Measurements from ENCODE around the gene PIK3CB. TPM values are rescaled to one million over a fixed set of nuclear protein-coding genes. Genes with fewer than 3 reads are reported as not detected.

The PIK3CB gene
- total and polyA plus RNA-seq, 2 experiments from 2014 or later, result 8.1 to 12.6 TPM

GRCh38 chr3:138771585-138771984 lies 63.1 kb downstream of the PIK3CB start:
- H3K36me3 ChIP-seq, result no peaks in the 10 kb centered on the region
- no peaks in the 10 kb centered on the region for H3K27me3 ChIP-seq
- no peak overlapping the region for H3K27ac ChIP-seq
- no peak overlapping the region for H3K4me3 ChIP-seq
- peaks cover 6% of the 10 kb centered on the region for H3K4me1 ChIP-seq (ENCODE audit: low read depth)
- no peaks in the 10 kb centered on the region for H3K9me3 ChIP-seq (ENCODE audit: low read depth)
- TF ChIP-seq CTCF (IDR thresholded peaks at IDR 0.05; ENCODE audit: low read depth, low read length), result no peak
- no peak for DNase-seq (ENCODE audit: low read depth in 1 of 2, low spot score in 1 of 2)

GRCh38 chr3:138769616-138770015 lies 65.1 kb downstream of the PIK3CB start:
- no peak for TF ChIP-seq CTCF (IDR thresholded peaks at IDR 0.05; ENCODE audit: low read depth, low read length)
- no peak for DNase-seq (ENCODE audit: low read depth in 1 of 2, low spot score in 1 of 2)
- Histone ChIP-seq H3K4me3 (no peak overlapping the region), H3K36me3 (no peaks in the 10 kb centered on the region), H3K9me3 (ENCODE audit: low read depth) (no peaks in the 10 kb centered on the region), H3K4me1 (ENCODE audit: low read depth) (peaks cover 1% of the 10 kb centered on the region), H3K27ac (no peak overlapping the region), H3K27me3 (no peaks in the 10 kb centered on the region)

- H3K27me3 ChIP-seq, result no peaks in the 10 kb centered on the region
- H3K9me3 ChIP-seq (ENCODE audit: low read depth), result no peaks in the 10 kb centered on the region
- H3K36me3 ChIP-seq, result no peaks in the 10 kb centered on the region
- DNase-seq (ENCODE audit: low read depth in 1 of 2, low spot score in 1 of 2), result no peak
- H3K4me1 ChIP-seq (ENCODE audit: low read depth), result no peaks in the 10 kb centered on the region
- no peak overlapping the region for H3K4me3 ChIP-seq
- TF ChIP-seq CTCF (IDR thresholded peaks at IDR 0.05; ENCODE audit: low read depth, low read length), result no peak
- no peak overlapping the region for H3K27ac ChIP-seq
Observed at GRCh38 chr3:138768946-138769345, 65.8 kb downstream of the PIK3CB start.

GRCh38 chr3:138768125-138768524 lies 66.6 kb downstream of the PIK3CB start:
- H3K9me3 ChIP-seq (ENCODE audit: low read depth), result no peaks in the 10 kb centered on the region
- H3K4me1 ChIP-seq (ENCODE audit: low read depth), result no peaks in the 10 kb centered on the region
- H3K27ac ChIP-seq, result no peak overlapping the region
- H3K36me3 ChIP-seq, result no peaks in the 10 kb centered on the region
- TF ChIP-seq CTCF (IDR thresholded peaks at IDR 0.05; ENCODE audit: low read depth, low read length), result no peak
- H3K4me3 ChIP-seq, result no peak overlapping the region
- no peaks in the 10 kb centered on the region for H3K27me3 ChIP-seq
- no peak for DNase-seq (ENCODE audit: low read depth in 1 of 2, low spot score in 1 of 2)

GRCh38 chr3:138767498-138768104 lies 67.1 kb downstream of the PIK3CB start:
- Histone ChIP-seq H3K36me3 (no peaks in the 10 kb centered on the region), H3K27ac (no peak overlapping the region), H3K27me3 (no peaks in the 10 kb centered on the region), H3K4me3 (no peak overlapping the region), H3K9me3 (ENCODE audit: low read depth) (no peaks in the 10 kb centered on the region), H3K4me1 (ENCODE audit: low read depth) (no peaks in the 10 kb centered on the region)
- no peak for DNase-seq (ENCODE audit: low read depth in 1 of 2, low spot score in 1 of 2)
- TF ChIP-seq CTCF (IDR thresholded peaks at IDR 0.05; ENCODE audit: low read depth, low read length), result no peak

Data from cardiac muscle cell (in vitro differentiated cells and primary cell).